ENCODE results near the gene PPP1R8.

GRCh38 chr1:27855085-27855484, 24.5 kb downstream of the PPP1R8 start:
- TF ChIP-seq EZH2 (IDR thresholded peaks at IDR 0.05; ENCODE audit: low read length) (no peak), CTCF (optimal IDR thresholded peaks at IDR 0.05 in 1 of 3, IDR thresholded peaks at IDR 0.05 in 1 of 3, conservative IDR thresholded peaks at IDR 0.05 in 1 of 3; ENCODE audit: extremely low read depth in 1 of 3, insufficient read depth in 2 of 3, low read length in 3 of 3) (no peak)
